MCF 10A (cell line): ENCODE measurements around the gene MNT. TPM values are rescaled to one million over a fixed set of nuclear protein-coding genes. Genes with fewer than 3 reads are reported as not detected.

Experiments
- BruUV-seq: library from RNA; stranded (reverse); fragments of 400-500 nt; replicated peaks from 2 replicates; lab custom pipeline; 2021; lab: Mats Ljungman, UMichigan
- CTCF ChIA-PET: fragments of 300-600 bp; sonication (Branson Sonifier 250); formaldehyde crosslinking; extraction: SDS; loops from one replicate; lab custom pipeline; 2021; ENCODE audit warnings: antibody characterized with exemption, inconsistent platforms; lab: Yijun Ruan, JAX
- POLR2A ChIA-PET: fragments of 300-600, 350-650 bp; sonication (Branson Sonifier 250); formaldehyde crosslinking; extraction: SDS; loops from one replicate; lab custom pipeline; 2020; ENCODE audit warnings: antibody characterized with exemption, inconsistent platforms; lab: Yijun Ruan, JAX
- DNase-seq: peaks from one replicate; pipeline ENCODE4 v3.0.0-alpha.2; 2018; ENCODE audit not compliant: unreplicated experiment
- H3K27ac Mint-ChIP-seq: one replicate; pipeline ENCODE4 v1.8.0; 2022; ENCODE audit warnings: mild to moderate bottlenecking, low read depth, mixed read lengths; ENCODE audit not compliant: unreplicated experiment
- H3K27me3 Mint-ChIP-seq: one replicate; pipeline ENCODE4 v1.8.0; 2022; ENCODE audit warnings: mixed read lengths; ENCODE audit not compliant: insufficient read depth, unreplicated experiment
- H3K36me3 Mint-ChIP-seq: one replicate; pipeline ENCODE4 v1.8.0; 2022; ENCODE audit warnings: mild to moderate bottlenecking, moderate library complexity, mixed read lengths; ENCODE audit not compliant: insufficient read depth, unreplicated experiment
- H3K4me1 Mint-ChIP-seq: one replicate; pipeline ENCODE4 v1.8.0; 2022; ENCODE audit warnings: mixed read lengths; ENCODE audit not compliant: insufficient read depth, unreplicated experiment
- H3K4me3 Mint-ChIP-seq: one replicate; pipeline ENCODE4 v1.8.0; 2022; ENCODE audit warnings: mild to moderate bottlenecking, moderate library complexity, mixed read lengths; ENCODE audit not compliant: unreplicated experiment
- H3K9me3 Mint-ChIP-seq: one replicate; pipeline ENCODE4 v1.8.0; 2022; ENCODE audit warnings: mixed read lengths; ENCODE audit not compliant: unreplicated experiment
- CTCF ChIP-seq: fragments of 200-600 bp; IDR thresholded peaks from one replicate; pipeline ENCODE4 v1.8.0; 2022; ENCODE audit warnings: antibody characterized with exemption, mild to moderate bottlenecking; ENCODE audit not compliant: unreplicated experiment
- intact Hi-C: fragments of 100-400 bp; cut with micrococcal nuclease; formaldehyde crosslinking; loops from 2 replicates; pipeline ENCODE4 v1.14.1; 2022
- total RNA-seq: library from RNA; stranded (reverse); gene quantifications from 2 replicates; pipeline ENCODE4 v1.2.3, GENCODE V29; 2022

Gene MNT
- total RNA-seq, 1 experiment from 2014 or later, result 25.5 TPM

- Mint-ChIP-seq H3K36me3 (peaks cover 23% of the 10 kb centered on the region), H3K4me3 (no peak overlapping the region), H3K4me1 (peaks cover 17% of the 10 kb centered on the region), H3K27me3 (no peaks in the 10 kb centered on the region), H3K9me3 (no peaks in the 10 kb centered on the region), H3K27ac (peak overlapping the region; percentile 84)
- DNase-seq, result no peak
- BruUV-seq, result no TSS peak
- intact Hi-C loops, result no loop called here
- no peak for TF ChIP-seq CTCF
- ChIA-PET POLR2A (interaction anchor here (0.6 to 5.2 kb wide), 5 partner anchors 22 to 63 kb away, joined by 3 to 31 read pairs (median 7); partner anchors contain the start of gene TSR1), CTCF (interaction anchor here (0.6 to 4.0 kb wide), 7 partner anchors 8 to 258 kb away, joined by 3 to 22 read pairs (median 6); no protein-coding TSS in a partner anchor)
Measured at GRCh38 chr17:2361010-2361760, 39.7 kb downstream of the MNT start.

DNA sequence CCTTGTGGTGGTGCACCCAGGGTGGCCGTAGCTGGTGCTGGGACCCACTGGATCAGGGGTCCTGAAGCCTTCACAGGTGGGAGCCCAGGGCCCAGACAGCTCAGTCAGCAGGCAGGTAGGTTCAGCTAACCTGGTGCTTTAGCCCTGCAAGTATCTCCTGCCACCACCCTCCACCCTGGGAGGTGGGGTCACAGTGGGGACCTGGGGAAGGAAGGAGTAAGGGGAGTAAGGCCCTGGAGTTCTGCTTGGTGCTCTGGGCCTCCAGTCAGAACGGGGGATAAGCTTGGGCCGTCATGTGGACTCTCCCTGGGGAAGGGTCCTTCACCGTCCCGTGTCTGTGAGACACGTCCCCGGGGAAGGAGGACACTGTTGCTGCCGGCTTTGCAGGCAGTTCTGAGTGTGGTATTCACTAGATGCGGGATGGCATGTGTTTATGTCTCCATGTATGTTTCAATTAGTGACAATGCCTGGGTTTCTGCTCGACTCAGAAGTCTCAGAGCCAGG is 42.9 kb downstream of the MNT start:
- no peak for TF ChIP-seq CTCF
- CTCF ChIA-PET, result interaction anchor here (1.5 kb wide), 2 partner anchors 10 to 20 kb away, joined by 3 to 4 read pairs; no protein-coding TSS in a partner anchor
- intact Hi-C loops, result no loop called here
- Mint-ChIP-seq H3K4me3 (no peak overlapping the region), H3K9me3 (no peaks in the 10 kb centered on the region), H3K27me3 (no peaks in the 10 kb centered on the region), H3K4me1 (peaks cover 17% of the 10 kb centered on the region), H3K27ac (no peak overlapping the region), H3K36me3 (peaks cover 12% of the 10 kb centered on the region)
- BruUV-seq, result no TSS peak
- DNase-seq, result no peak
- POLR2A ChIA-PET, result interaction anchor here (5.2 kb wide), 1 partner anchor 22 kb away, joined by 31 read pairs; the partner anchor contains the start of gene TSR1

- BruUV-seq, result no TSS peak
- Mint-ChIP-seq H3K36me3 (peaks cover 5% of the 10 kb centered on the region), H3K27ac (no peak overlapping the region), H3K9me3 (no peaks in the 10 kb centered on the region), H3K27me3 (no peaks in the 10 kb centered on the region), H3K4me1 (peaks cover 17% of the 10 kb centered on the region), H3K4me3 (no peak overlapping the region)
- ChIA-PET CTCF (interaction anchor here (0.6 kb wide), 2 partner anchors 16 to 652 kb away, joined by 3 to 4 read pairs; no protein-coding TSS in a partner anchor), POLR2A (interaction anchor here (5.2 kb wide), 1 partner anchor 21 kb away, joined by 31 read pairs; the partner anchor contains the start of gene TSR1)
- intact Hi-C loops, result no loop called here
- DNase-seq, result no peak
- TF ChIP-seq CTCF, result no peak
Measured at GRCh38 chr17:2357237-2357636, 43.6 kb downstream of the MNT start.

DNA sequence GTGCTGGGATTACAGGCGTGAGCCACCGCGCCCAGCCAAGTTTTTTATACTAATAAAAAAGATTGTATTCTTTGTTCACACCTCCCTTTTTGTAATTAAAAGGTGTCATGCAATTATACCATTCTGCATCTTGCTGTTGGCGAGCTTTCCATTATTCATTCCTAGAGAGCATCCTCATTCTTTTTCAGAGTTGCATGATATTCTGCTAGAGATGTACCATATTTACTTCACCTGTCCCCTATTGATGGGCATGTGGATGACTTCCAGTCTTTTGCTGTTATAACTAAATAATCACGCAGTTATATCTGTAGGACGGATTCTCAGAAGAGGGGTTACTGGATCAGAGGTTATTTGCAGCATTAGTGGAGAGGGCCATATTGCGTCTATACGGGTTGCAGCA is 46.5 kb downstream of the MNT start:
- Mint-ChIP-seq H3K27ac (no peak overlapping the region), H3K27me3 (no peaks in the 10 kb centered on the region), H3K9me3 (no peaks in the 10 kb centered on the region), H3K36me3 (peaks cover 4% of the 10 kb centered on the region), H3K4me3 (no peak overlapping the region), H3K4me1 (peaks cover 3% of the 10 kb centered on the region)
- no peak for TF ChIP-seq CTCF
- ChIA-PET CTCF (interaction anchor here (0.5 to 2.4 kb wide), 7 partner anchors 8 to 1806 kb away, joined by 3 to 22 read pairs (median 3); no protein-coding TSS in a partner anchor), POLR2A (interaction anchor here (0.6 kb wide), 1 partner anchor 135 kb away, joined by 3 read pairs; no protein-coding TSS in a partner anchor)
- DNase-seq, result no peak
- intact Hi-C loops, result no loop called here
- BruUV-seq, result no TSS peak
